Lower leg skin (tissue), 4 donors: ENCODE measurements around the gene DIPK2A. TPM values are rescaled to one million over a fixed set of nuclear protein-coding genes. Genes with fewer than 3 reads are reported as not detected.

ENCODE experiments used
- DNase-seq, 2 donors: peaks; one replicate each; pipeline ENCODE4 v3.0.0-alpha.2; 2019; ENCODE audit warnings: low spot score in 2 of 2
- H3K4me3 ChIP-seq: fragments of 200-600 bp; sonication (generic); 2 replicates; pipeline ENCODE4 v1.5.1; 2017; ENCODE audit warnings: mild to moderate bottlenecking, low read depth; ENCODE audit not compliant: poor library complexity, severe bottlenecking
- POLR2A ChIP-seq, 2 donors: fragments of 450-650 bp; IDR thresholded peaks; one replicate each; pipeline ENCODE4 v1.6.1; 2016 to 2017; ENCODE audit warnings: antibody characterized with exemption in 2 of 2, mild to moderate bottlenecking in 1 of 2, moderate library complexity in 1 of 2
- WGBS, 2 donors: methylation state at CpG; one replicate each; pipeline ENCODE4 v1.1.5; 2018; 5-methylcytosine and 5-hydroxymethylcytosine counted together
- intact Hi-C: fragments of 100-400 bp; cut with DNase I; formaldehyde crosslinking; loops from one replicate; pipeline ENCODE4 v1.15.0; 2023; ENCODE audit warnings: low total_unique reads
- total RNA-seq, 4 donors: library from RNA; depleted of rRNA; stranded (reverse); fragments of >200 nt; gene quantifications; one replicate each; pipeline ENCODE4 v1.1.0, GENCODE V29; 2016
- TF ChIP-seq, protein P1 (sequence below), 3 donors: fragments of 450-650 bp; IDR thresholded peaks; one replicate each; pipeline ENCODE4 v1.5.1; 2016; ENCODE audit warnings: antibody characterized with exemption in 3 of 3, mild to moderate bottlenecking in 3 of 3, moderate library complexity in 2 of 3

Gene DIPK2A
- total RNA-seq, 4 donors from 2014 or later = 37.3 to 55.5 (median 42.6) TPM

DNA sequence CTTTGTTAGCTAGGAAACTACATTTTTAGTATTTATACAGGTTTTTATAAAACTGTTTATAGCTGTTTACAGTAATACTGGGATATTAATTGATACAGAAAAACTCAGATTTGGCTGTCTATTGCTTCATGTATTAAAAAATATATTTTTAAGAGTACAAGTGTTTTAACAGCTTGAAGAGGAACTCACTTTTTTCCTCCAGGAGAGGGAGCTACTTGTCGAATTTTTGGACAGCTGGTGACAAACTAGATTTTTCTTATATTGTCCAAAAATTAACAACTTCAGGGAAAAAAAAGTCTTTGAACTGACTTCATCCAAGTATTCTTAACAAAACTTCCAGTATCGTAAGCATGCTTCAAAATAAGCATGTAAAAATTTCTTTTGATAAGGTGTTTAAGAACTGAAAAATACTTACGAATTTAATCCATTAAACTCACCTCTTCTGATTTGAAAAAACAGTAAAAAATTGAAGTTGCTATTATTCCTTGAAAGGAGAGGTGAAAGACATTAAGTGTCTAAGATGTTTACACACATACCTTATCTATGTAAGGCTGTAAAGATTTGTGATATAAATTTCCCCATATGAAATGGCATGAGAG, 4.0 kb downstream of the DIPK2A start:
- no peak for TF ChIP-seq POLR2A (IDR thresholded peaks at IDR 0.05)
- TF ChIP-seq, protein P1, sequence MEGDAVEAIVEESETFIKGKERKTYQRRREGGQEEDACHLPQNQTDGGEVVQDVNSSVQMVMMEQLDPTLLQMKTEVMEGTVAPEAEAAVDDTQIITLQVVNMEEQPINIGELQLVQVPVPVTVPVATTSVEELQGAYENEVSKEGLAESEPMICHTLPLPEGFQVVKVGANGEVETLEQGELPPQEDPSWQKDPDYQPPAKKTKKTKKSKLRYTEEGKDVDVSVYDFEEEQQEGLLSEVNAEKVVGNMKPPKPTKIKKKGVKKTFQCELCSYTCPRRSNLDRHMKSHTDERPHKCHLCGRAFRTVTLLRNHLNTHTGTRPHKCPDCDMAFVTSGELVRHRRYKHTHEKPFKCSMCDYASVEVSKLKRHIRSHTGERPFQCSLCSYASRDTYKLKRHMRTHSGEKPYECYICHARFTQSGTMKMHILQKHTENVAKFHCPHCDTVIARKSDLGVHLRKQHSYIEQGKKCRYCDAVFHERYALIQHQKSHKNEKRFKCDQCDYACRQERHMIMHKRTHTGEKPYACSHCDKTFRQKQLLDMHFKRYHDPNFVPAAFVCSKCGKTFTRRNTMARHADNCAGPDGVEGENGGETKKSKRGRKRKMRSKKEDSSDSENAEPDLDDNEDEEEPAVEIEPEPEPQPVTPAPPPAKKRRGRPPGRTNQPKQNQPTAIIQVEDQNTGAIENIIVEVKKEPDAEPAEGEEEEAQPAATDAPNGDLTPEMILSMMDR (IDR thresholded peaks at IDR 0.05) = no peak
- no peak overlapping the region for H3K4me3 ChIP-seq
- 26 to 34% methylated on average over 3 of the region's 3 CpGs for WGBS, 2 donors
- no peak for DNase-seq
- intact Hi-C loops = no loop called here

GRCh38 chr3:143977341-143978262, 6.0 kb downstream of the DIPK2A start:
- TF ChIP-seq, protein P1 (IDR thresholded peaks at IDR 0.05) = no peak
- no peak for TF ChIP-seq POLR2A (IDR thresholded peaks at IDR 0.05)
- H3K4me3 ChIP-seq = no peak overlapping the region
- WGBS, 2 donors = 38 to 43% methylated on average over 4 of the region's 4 CpGs
- intact Hi-C loops = no loop called here
- no peak for DNase-seq

GRCh38 chr3:143978263-143978631, 6.6 kb downstream of the DIPK2A start:
- no peak for TF ChIP-seq POLR2A (IDR thresholded peaks at IDR 0.05)
- TF ChIP-seq, protein P1 (IDR thresholded peaks at IDR 0.05) = no peak
- DNase-seq = no peak
- H3K4me3 ChIP-seq = no peak overlapping the region
- intact Hi-C loops = no loop called here
- WGBS, 2 donors = 74 to 77% methylated on average over 1 of the region's 1 CpG

- H3K4me3 ChIP-seq = no peak overlapping the region
- DNase-seq = no peak
- WGBS, 2 donors = 88 to 89% methylated on average over 2 of the region's 2 CpGs
- TF ChIP-seq, protein P1 (IDR thresholded peaks at IDR 0.05) = no peak
- no peak for TF ChIP-seq POLR2A (IDR thresholded peaks at IDR 0.05)
- intact Hi-C loops = no loop called here
These were observed 7.4 kb downstream of the DIPK2A start for GRCh38 chr3:143979041-143979440.

- no peak for DNase-seq
- H3K4me3 ChIP-seq = no peak overlapping the region
- TF ChIP-seq, protein P1 (IDR thresholded peaks at IDR 0.05) = no peak
- no peak for TF ChIP-seq POLR2A (IDR thresholded peaks at IDR 0.05)
- intact Hi-C loops = no loop called here
- WGBS, 2 donors = 73 to 78% methylated on average over 2 of the region's 2 CpGs
These were observed 8.2 kb downstream of the DIPK2A start for GRCh38 chr3:143979813-143980212.
